SKM-1 treated with dmso at 0.1 percent for 144 hours (cell line): ENCODE measurements around the gene ABI2.
"Not testable (repeated sequence)": the region's sequence is repeated elsewhere in the genome, so short reads cannot be mapped to it uniquely, and the experiment has no call there.

Experiments used
- DNase-seq: peaks from one replicate; lab custom pipeline; 2025; ENCODE audit not compliant: unreplicated experiment; lab: John Stamatoyannopoulos, UW

Gene ABI2

DNA sequence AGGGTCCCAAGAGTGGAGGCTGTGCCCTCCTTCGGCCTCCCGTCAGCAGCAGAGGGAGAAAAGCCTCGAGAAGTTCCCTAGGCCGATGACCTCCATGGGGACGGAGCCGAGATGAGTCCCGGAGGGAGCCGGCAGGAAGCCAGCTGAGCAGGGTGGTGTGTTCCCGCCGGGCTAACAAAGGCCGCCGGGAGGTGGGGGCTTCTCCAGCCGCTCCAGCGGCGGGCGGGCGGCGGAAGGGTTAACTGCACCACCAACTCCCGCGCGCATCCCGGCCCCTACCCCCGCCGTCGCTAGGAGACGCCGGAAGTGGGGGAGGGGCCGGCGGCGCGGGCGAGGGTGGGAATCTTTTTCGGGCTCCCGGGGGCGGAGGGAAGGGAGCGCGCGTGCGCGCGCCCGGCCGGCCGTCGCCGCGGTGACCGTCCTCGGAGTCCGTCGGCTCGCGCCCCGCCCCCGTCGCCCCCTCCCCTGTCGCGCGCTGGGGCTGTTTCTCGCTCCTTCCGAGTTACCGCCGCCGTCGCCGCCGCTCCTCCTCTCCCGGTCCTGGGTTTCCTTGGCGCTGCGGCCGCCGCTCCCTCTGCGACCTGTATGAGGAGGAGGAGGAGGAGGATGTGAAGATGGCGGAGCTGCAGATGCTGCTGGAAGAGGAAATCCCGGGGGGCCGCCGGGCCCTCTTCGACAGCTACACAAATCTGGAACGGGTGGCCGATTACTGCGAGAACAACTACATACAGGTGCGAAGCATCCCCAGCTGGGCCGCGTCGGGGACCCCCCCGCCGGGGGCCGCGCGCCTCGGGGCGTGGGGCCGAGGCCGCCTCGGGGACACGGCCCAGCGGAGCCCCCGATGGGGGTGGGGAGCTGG is at the start of gene ABI2:
ABI2 (plus strand) TSS at position 494 of the 859 bp plus-strand sequence; CDS start at position 615, 121 bp downstream.
- DNase-seq, result peak; percentile 59

GRCh38 chr2:203279288-203279687 is 48.9 kb upstream of the ABI2 start:
- no peak for DNase-seq

- no peak for DNase-seq
These were observed 47.6 kb upstream of the ABI2 start for GRCh38 chr2:203280428-203281064.

DNA sequence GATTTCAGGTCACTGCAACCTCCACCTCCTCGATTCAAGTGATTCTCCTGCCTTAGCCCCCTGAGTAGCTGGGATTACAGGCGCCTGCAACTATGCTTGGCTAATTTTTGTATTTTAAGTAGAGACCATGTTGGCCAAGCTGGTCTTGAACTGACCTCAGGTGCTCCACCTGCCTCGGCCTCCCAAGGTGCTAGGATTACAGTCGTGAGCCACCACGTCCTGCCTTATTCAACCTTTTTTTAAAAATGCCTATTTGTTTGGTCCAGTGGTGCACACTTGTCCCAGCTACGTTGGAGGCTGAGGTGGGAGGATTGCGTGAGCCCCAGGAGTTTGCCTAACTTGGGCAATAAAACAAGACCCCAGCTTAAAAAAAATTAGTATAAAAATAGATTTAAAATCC is 46.1 kb upstream of the ABI2 start:
- DNase-seq, result no peak

GRCh38 chr2:203286532-203286931 is 41.7 kb upstream of the ABI2 start:
- no peak for DNase-seq

DNA sequence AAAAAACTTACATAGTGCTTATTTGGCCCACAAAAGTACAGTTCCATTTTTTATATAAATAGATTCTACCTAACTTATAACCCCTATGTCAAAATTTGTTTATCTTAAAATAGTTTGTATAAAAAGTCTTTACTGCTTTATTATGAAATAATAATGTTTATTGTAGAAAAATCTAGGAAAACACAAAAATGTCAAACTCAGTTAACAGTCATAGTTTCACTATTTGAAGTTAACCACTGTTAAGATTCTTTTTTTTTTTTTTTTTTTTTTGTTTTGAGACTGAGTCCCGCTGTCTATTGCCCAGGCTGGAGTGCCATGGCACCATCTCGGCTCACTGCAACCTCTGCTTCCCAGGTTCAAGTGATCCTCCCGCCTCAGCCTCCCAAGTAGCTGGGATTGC is 26.5 kb upstream of the ABI2 start:
- no peak for DNase-seq

GRCh38 chr2:203302586-203302985 is 25.6 kb upstream of the ABI2 start:
- not testable (repeated sequence) for DNase-seq

DNA sequence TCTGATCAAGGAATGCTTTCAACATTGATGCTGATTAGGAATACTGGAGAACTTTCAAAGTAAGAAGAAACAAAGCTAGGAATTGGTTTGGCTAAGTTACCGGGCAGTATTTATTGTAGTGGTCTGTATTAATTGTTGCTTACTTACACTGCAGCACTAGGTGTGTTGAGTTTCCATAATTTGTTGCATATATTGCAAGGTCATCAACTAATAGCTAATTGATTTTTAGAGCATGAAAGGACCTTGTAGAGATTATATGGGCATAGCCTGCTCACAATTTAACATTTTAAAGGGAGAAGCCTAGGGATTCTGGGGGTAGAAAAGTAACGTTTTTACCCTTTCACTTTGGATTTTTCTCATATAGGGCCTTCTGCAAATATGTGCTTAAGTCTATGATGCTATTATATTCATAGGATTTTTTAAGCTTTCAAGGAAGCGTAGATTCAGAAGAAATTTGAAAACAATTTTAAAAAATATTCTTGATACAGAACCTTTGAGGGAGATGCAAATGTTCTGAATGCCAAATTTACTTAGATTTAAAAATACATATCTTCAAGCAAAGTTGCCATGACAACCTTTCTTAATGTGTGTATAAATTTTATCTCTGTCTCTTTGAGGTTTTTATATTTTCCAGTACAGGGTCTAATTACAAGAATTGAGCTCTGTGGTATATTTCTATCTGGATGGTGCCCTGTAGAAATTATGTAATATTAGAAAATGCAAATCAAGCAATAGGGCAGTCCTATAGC is 17.3 kb upstream of the ABI2 start:
- DNase-seq, result no peak

- no peak for DNase-seq
These were observed 1.8 kb upstream of the ABI2 start for GRCh38 chr2:203326356-203326755.

- no peak for DNase-seq
These were observed 653 bp upstream of the ABI2 start for GRCh38 chr2:203327582-203327900.

DNA sequence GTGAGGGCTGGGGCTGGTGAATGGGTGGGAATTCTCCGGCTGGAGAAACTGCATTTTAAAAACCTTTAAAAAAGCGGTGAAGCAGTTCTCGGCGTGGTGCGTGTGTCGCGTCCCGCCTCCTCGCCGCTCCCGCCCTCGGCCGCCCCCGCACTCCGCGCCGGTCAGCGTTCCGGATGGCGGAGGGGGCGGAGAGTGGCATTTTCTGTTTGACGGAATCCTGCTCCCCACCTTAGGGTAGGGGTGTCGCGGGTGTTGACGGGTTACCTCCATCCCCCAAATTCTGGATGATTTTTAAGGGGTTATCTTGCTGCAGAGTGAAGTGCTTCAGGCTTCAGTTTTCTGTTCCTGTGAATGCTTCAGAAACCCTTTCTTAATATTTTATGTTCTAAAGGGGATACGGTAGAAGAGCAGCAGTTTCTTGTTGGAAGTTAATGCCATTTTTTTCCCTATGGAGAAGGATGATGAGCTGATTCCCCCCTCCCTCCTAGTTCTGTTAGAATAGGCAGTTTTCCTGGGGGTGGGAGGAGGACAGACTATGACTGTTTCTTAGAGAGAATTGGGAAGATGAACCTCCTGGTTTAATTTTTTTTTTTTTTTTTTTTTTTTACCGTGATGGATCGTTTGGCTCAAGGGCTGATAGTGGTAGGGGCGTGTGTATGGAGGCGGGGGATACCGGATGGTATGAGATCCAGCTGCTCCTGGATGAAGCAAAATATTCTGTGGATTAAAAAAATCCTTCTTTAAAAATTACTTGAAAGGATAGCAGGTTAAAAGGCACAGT is 756 bp downstream of the ABI2 start:
- no peak for DNase-seq

GRCh38 chr2:203330434-203330833 is 2.2 kb downstream of the ABI2 start:
- DNase-seq, result peak; percentile 25

GRCh38 chr2:203338322-203338721 is 10.1 kb downstream of the ABI2 start:
- DNase-seq, result no peak

GRCh38 chr2:203340791-203341487 is 12.7 kb downstream of the ABI2 start:
- DNase-seq, result no peak

- DNase-seq, result no peak
These were observed 13.6 kb downstream of the ABI2 start for GRCh38 chr2:203341741-203342310.

DNA sequence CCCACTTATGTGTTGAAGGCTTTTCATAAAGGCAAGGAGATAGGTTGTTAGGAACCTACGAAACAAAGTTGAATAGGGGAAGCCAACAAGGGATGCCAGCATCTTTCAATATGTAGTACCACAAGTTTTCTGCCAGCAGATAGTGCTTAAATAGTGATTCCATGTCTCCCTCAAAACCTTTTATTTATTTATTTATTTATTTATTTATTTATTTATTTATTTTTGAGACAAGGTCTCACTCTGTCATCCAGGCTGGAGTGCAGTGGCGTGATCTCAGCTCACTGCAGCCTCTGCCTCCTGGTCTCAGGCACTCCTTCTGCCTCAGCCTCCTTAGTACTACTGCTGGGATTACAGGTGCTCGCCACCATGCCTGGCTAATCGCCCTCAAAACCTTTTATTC is 14.2 kb downstream of the ABI2 start:
- DNase-seq, result not testable (repeated sequence)

GRCh38 chr2:203344667-203345066 is 16.5 kb downstream of the ABI2 start:
- no peak for DNase-seq

- no peak for DNase-seq
These were observed 18.4 kb downstream of the ABI2 start for GRCh38 chr2:203346612-203347011.

GRCh38 chr2:203347375-203347774 is 19.2 kb downstream of the ABI2 start:
- DNase-seq, result no peak

- DNase-seq, result no peak
These were observed 24.5 kb downstream of the ABI2 start for GRCh38 chr2:203352604-203353255.
